ENCODE measurements around the gene HSP90AB1. TPM values are rescaled to one million over a fixed set of nuclear protein-coding genes. Genes with fewer than 3 reads are reported as not detected.

The HSP90AB1 gene
- total and polyA plus RNA-seq, 2 experiments from 2014 or later = 440 to 891 TPM

DNA sequence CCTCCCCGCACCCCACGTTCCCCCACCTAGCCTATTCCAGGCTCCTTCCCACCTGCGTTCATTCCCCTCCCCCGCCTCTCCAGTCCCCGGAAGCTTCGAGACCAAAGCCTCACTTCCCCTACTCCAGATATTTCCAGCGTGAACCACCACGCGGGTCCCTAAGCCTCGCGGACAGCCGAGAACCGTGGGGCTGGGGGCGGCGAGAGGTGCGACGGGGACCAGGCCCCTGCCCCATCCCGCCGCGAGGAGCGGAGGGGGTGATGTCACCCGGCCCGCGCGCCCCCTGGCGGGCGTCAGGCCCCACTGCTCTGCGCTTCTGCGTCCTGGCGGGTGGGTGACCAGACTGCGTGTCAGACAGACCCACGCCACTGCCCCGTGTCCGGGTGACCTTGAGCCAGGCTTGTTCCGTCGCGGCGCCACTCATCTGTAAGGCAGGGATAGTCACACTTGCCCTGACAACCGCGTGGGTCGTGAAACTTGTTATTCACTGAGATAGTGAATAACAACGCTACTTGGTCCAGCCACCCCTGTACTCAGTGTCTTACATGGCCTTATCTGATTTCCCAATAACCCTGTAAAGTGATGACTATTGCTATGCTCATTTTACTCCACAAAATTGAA lies 9.0 kb upstream of the HSP90AB1 start:
- no peaks in the 10 kb centered on the region for H3K9me3 ChIP-seq (ENCODE audit: low read depth)
- peak; percentile 92 for DNase-seq (ENCODE audit: low spot score)
- H2AFZ ChIP-seq = peak overlapping the region; percentile 85
- no peaks in the 10 kb centered on the region for H4K20me1 ChIP-seq (ENCODE audit: insufficient read depth, poor library complexity, severe bottlenecking)
- H3K4me2 ChIP-seq = peak overlapping the region; percentile 89
- WGBS (ENCODE audit: low lambda C conversion rate, missing lambda C conversion rate) = 3% methylated on average over 33 of the region's 42 CpGs
- TF ChIP-seq, protein P1, sequence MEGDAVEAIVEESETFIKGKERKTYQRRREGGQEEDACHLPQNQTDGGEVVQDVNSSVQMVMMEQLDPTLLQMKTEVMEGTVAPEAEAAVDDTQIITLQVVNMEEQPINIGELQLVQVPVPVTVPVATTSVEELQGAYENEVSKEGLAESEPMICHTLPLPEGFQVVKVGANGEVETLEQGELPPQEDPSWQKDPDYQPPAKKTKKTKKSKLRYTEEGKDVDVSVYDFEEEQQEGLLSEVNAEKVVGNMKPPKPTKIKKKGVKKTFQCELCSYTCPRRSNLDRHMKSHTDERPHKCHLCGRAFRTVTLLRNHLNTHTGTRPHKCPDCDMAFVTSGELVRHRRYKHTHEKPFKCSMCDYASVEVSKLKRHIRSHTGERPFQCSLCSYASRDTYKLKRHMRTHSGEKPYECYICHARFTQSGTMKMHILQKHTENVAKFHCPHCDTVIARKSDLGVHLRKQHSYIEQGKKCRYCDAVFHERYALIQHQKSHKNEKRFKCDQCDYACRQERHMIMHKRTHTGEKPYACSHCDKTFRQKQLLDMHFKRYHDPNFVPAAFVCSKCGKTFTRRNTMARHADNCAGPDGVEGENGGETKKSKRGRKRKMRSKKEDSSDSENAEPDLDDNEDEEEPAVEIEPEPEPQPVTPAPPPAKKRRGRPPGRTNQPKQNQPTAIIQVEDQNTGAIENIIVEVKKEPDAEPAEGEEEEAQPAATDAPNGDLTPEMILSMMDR (IDR thresholded peaks at IDR 0.05; ENCODE audit: poor library complexity) = peak; percentile 97
- TF ChIP-seq EZH2phosphoT487 (IDR thresholded peaks at IDR 0.05; ENCODE audit: low read depth, severe bottlenecking, unreplicated experiment) (no peak), EZH2 (IDR thresholded peaks at IDR 0.05; ENCODE audit: borderline replicate concordance) (no peak)
- H3K79me2 ChIP-seq = no peaks in the 10 kb centered on the region
- H3K4me1 ChIP-seq (ENCODE audit: insufficient read depth) = peaks cover 24% of the 10 kb centered on the region
- H3K9me2 ChIP-seq (replicated peaks; ENCODE audit: insufficient read depth) = no peaks in the 10 kb centered on the region
- peak overlapping the region; percentile 35 for H3K4me3 ChIP-seq
- no peaks in the 10 kb centered on the region for H3K36me3 ChIP-seq (replicated peaks; ENCODE audit: insufficient read depth, low read depth)
- H3K27me3 ChIP-seq = no peaks in the 10 kb centered on the region
- H3K27ac ChIP-seq = peak overlapping the region; percentile 95

DNA sequence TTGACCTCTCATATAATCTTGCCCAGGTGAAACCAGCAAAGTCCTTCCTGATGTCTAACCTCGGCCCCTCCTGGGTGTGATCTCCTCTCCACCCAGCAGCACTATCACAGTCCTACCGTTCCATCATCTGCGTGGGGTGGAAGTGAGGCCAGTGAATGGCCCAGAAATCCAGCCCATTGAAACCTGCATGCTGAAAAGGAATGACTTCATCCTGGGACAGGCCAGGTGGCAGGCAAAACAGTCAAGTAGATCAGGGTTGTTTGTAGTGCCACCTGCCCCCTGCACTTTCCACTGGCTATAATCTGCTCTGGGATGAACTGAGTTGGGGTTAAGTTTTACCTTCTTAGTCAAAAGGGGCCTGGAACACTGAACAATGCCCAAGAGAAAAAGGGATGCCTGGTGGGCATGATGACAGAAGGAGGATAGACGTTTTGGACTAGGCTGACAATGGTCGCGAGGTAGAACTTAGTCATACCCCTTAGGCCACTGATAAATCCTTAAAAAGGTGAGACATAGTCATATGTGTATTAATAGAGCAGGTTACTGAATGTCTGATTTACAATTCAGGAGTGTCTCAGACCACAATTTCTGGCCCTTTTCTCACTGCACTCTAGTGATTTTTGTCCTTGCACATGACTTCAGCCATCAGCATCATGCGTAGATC lies 8.1 kb upstream of the HSP90AB1 start:
- no peaks in the 10 kb centered on the region for H3K9me3 ChIP-seq (ENCODE audit: low read depth)
- no peaks in the 10 kb centered on the region for H3K79me2 ChIP-seq
- 84% methylated on average over 7 of the region's 7 CpGs for WGBS (ENCODE audit: low lambda C conversion rate, missing lambda C conversion rate)
- no peak overlapping the region for H2AFZ ChIP-seq
- no peak for DNase-seq (ENCODE audit: low spot score)
- TF ChIP-seq EZH2phosphoT487 (IDR thresholded peaks at IDR 0.05; ENCODE audit: low read depth, severe bottlenecking, unreplicated experiment) = no peak
- TF ChIP-seq, protein P1 (IDR thresholded peaks at IDR 0.05; ENCODE audit: poor library complexity) = no peak
- no peaks in the 10 kb centered on the region for H3K27me3 ChIP-seq
- peaks cover 22% of the 10 kb centered on the region for H3K4me1 ChIP-seq (ENCODE audit: insufficient read depth)
- H3K36me3 ChIP-seq (replicated peaks; ENCODE audit: insufficient read depth, low read depth) = no peaks in the 10 kb centered on the region
- H3K4me3 ChIP-seq = no peak overlapping the region
- H3K9me2 ChIP-seq (replicated peaks; ENCODE audit: insufficient read depth) = no peaks in the 10 kb centered on the region
- H3K4me2 ChIP-seq = peak overlapping the region; percentile 89
- peak overlapping the region; percentile 95 for H3K27ac ChIP-seq
- no peaks in the 10 kb centered on the region for H4K20me1 ChIP-seq (ENCODE audit: insufficient read depth, poor library complexity, severe bottlenecking)

DNA sequence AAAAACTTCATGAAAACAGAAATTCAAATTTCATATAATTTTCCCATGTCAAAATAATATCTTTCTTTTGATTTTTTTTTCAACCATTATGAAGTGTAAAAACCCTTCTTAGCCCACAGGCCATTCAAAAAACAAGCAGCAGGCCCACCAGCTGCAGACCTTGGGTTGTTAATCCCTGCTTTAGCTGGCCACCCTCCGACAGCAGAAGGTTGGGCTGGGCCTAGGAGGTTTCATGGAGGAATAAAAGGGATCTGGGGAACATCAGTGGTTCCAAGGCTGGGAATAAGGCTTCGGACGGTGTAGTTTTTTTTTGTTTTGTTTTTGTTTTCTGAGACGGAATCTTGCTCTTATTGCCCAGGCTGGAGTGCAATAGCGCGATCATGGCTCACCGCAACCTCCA lies 3.6 kb upstream of the HSP90AB1 start:
- Histone ChIP-seq H3K79me2 (peaks cover 14% of the 10 kb centered on the region), H3K27ac (no peak overlapping the region), H3K4me1 (ENCODE audit: insufficient read depth) (peaks cover under 1% of the 10 kb centered on the region), H3K27me3 (no peaks in the 10 kb centered on the region), H2AFZ (no peak overlapping the region), H3K4me3 (no peak overlapping the region), H3K36me3 (replicated peaks; ENCODE audit: insufficient read depth, low read depth) (no peaks in the 10 kb centered on the region), H4K20me1 (ENCODE audit: insufficient read depth, poor library complexity, severe bottlenecking) (peaks cover 14% of the 10 kb centered on the region), H3K9me2 (replicated peaks; ENCODE audit: insufficient read depth) (no peaks in the 10 kb centered on the region), H3K4me2 (no peak overlapping the region), H3K9me3 (ENCODE audit: low read depth) (no peaks in the 10 kb centered on the region)
- TF ChIP-seq EZH2phosphoT487 (IDR thresholded peaks at IDR 0.05; ENCODE audit: low read depth, severe bottlenecking, unreplicated experiment) (no peak), EZH2 (IDR thresholded peaks at IDR 0.05; ENCODE audit: borderline replicate concordance) (no peak)
- TF ChIP-seq, protein P1 (IDR thresholded peaks at IDR 0.05; ENCODE audit: poor library complexity) = no peak
- no peak for DNase-seq (ENCODE audit: low spot score)
- WGBS (ENCODE audit: low lambda C conversion rate, missing lambda C conversion rate) = 83% methylated on average over 7 of the region's 7 CpGs

Data from hepatocyte (in vitro differentiated cells).